HG02798 (cell line): Measurements from ENCODE around the gene GAREM1.
A peak's percentile ranks its signal among the peaks of the same experiment; 100 is the strongest.
"Not testable (repeated sequence)": the region's sequence is repeated elsewhere in the genome, so short reads cannot be mapped to it uniquely, and the experiment has no call there.

ENCODE experiments used
- ATAC-seq: cut with Tn5 transposase; IDR thresholded peaks from one replicate; pipeline ENCODE4 v1.9.1; 2021; ENCODE audit warnings: mild to moderate bottlenecking; ENCODE audit not compliant: unreplicated experiment, poor library complexity

Gene GAREM1

DNA sequence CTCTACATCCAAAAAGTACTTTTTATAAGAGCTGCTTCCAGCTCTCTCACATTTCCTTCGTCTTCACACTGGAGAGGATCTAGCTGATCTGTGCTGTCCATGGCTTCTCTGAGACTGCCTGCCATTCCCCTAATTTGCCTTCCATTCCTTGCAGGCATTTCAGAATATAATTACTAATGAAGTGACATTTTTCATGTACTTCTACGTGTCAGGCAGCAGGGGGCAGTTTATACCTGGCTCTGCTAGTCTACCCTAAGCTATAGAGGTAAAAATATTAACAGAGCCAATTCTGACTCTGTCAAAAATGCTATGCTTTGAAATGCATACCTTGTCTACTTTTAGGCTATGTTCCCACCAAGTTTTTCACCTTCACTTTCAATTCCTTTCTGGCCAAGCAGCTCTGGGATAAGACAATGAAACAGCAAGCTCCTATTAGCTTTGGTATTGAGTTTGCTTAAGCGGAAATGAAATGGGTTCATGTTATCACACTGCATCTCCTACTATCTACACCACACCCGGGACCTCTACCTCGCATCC lies 198.9 kb downstream of the GAREM1 start:
- ATAC-seq = peak; percentile 76

DNA sequence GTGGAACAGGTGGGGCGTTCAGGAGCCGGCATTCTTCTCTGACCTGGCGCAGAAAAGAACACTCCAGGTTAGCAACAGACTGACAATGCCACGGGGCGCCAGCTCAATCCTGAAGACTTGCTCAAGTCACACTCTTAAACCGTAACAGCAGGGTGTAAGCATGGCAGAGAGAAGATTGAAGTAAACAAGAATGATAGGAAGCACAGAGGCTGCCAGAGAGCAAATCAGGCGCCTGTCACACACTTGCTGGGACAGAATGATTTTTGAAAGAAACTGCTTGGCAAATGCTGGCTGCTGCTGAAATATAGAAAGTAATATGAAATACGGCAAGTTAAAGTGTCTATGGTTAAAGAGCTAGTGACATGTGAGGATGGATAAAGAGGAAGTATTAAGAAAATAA lies 200.3 kb downstream of the GAREM1 start:
- ATAC-seq = no peak

DNA sequence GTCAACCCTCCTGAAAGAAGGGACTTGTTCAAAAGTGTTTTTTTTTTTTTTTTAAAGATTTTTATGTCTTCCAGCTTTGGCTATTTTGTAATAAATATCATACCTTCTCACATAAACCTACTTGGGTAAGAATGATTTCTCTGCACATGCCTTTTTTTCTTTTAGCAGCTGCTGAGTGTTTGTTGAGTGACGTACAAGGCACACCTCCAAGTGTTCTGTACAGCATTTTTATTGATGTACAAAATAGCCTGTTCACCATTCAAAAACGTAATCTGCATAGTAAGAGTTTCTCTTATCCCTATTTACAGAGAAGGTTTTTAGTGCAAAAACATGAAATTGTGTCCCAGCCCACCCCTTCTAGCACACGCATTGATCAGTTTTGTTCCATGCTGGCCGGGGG lies 203.2 kb downstream of the GAREM1 start:
- ATAC-seq = no peak

DNA sequence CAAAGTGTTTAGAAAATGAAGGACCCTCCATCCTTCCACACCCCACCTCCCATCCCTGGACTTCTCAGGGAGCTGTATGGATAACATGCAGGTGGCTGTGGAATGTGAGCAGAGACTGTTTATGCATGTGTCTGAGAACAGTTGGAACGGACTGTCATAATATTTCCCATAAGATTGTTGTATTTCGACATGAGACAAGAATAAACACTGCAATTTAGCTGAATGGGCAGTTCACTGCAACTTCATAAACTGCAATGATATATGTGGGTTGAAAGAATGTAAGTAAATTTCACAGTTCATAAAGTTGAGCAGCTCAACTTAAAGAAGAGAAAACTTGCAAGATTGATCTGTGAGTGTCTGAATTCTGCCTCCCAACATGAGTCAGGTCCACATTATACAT lies 206.3 kb downstream of the GAREM1 start:
- no peak for ATAC-seq

DNA sequence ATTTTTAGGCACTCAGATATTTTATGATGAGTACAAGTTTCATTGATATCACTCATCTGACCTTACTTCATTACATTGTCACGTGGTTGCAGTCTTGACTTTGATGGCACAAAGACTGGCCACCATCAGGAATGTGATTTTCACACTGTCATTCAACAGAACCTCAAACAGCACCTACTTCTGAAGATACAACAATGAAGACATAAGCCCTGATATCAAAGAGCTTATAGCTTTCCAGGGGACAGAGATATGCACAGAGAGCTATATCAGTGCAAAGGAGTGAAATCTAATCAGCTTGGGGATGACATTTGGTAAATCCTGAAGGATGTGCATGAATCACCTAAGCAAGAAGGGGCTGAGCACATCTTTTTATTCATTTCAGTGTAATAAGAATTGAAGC lies 208.6 kb downstream of the GAREM1 start:
- no peak for ATAC-seq

DNA sequence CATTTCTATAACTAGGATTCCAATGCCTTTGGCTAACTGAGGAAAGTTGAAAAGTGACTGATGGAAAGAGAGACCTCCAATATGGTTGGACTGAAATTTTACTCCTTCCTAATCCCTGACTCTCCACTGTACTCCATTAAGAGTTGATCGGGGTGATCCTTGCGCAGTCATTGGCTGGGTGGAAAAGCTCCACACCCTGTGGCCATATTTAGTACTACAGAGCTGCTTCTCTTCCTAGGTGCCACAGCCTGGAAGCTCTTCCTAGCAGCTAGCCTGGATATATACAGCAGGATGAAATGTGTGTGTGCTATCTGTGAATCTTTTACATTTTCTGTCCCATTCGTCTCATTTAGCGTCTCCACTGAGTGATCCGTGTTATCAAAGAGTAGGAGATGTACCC lies 209.7 kb downstream of the GAREM1 start:
- ATAC-seq = no peak

DNA sequence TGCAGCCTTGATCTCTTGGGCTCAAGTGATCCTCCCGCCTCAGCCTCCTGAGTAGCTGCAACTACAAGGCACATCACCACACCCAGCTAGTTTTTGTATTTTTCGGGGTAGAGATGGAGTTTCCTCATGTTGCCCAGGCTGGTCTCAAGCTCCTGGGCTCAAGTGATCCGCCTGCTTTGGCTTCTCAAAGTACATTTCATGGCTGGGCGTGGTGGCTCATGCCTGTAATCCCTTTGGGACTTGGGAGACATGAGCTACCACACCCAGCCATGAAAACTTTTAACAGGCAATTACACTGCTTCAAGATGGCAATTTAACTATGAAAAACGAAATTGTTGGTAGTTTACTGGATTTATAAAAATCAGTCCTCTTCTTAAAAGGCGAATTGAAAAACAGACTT lies 211.1 kb downstream of the GAREM1 start:
- ATAC-seq = no peak

DNA sequence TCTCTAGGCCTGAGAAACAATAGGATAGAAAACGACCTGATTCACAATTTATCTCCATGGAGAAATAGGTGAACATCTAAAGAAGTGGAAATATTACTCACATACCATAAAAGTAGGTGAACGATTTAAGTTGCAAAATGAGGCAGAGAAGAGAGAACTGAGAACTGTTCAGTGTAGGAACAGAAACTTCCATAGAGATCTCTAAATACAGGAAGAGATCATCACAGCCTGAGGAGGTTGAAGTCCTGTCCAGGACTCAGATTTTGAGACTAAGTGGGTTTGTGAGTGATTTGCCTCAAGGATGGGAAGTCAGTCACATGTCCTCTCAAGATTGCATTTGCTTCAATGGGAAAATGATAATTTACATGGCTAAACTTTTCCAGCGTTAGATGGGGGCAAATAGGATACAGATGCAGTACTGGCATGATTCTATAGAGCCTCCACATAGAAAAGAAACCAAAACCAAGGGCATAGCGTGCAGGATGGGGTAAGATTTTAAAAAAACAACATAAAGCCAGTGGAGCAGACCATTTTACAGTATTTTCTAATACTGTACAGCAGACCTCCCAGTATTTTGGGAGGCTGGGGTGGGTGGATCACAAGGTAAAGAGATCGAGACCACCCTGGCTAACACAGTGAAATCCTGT lies 212.0 kb downstream of the GAREM1 start:
- ATAC-seq = peak; percentile 33

DNA sequence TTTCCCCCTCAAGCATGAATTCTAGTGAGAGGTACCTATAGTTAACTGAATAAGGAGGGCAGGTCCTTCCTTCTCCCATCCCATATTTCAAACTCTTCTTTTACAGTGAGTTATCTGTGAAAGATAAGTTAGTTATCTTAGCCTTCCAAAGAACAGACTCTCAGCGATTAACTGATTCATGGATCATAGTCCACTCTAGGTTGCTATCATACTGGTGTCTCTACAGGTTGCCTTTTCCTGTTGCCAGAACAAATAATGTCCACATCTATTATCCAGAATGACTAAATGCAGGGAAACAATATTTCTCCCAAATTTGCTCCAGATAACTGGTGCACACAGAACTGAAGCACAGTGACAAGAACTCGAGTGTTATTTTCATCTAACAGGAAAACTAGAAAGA lies 212.5 kb downstream of the GAREM1 start:
- ATAC-seq = no peak

DNA sequence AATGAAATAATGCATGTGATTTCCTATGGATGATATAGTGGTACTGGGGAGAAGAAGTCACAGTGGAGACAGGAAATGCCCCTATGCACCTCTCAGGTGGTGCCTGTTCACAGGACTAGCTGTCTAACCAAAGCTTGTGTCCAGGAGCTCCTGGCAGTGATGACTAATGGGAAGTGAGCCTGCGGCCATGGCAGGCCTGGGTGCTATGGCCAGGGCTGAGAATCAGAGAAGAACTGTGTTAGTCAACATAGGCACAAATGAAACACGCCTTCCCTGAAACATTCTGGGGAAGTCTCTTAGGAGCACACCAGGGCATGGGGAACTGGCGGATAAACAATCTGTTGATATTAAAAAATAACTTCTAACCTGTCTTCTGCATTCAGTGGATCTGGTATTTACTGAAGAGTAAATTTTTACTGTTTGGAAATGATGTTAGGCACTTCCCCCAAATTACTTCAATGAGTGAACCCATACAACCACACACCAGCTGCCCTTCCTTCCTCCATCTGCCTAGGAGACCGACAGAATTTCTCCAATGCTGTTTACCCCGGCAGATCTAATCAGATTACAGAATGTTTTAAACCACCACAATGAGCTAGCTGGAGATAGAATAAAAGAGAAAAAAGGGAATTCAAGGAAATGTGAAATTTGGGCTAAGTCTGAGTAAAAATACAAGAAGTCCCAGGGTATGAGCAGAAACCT lies 213.4 kb downstream of the GAREM1 start:
- no peak for ATAC-seq

DNA sequence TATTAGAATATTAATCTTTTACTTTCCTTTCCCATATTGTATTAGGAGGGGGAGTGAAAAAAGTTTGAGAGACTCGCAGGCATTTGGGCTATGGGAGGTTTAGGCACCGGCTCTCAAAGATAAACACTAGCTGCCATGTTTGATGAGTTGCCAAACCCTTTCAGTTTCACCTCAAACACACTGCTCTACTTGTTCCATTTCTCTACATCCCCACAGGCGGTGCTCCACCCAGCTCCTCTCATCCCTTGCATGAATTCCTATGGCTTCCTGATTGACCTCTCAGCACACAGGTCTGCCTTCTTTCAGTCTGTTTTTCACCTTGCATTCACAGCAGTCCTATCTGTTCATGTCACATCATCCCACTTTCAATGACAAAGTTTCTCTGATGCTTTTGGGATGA lies 215.1 kb downstream of the GAREM1 start:
- no peak for ATAC-seq

DNA sequence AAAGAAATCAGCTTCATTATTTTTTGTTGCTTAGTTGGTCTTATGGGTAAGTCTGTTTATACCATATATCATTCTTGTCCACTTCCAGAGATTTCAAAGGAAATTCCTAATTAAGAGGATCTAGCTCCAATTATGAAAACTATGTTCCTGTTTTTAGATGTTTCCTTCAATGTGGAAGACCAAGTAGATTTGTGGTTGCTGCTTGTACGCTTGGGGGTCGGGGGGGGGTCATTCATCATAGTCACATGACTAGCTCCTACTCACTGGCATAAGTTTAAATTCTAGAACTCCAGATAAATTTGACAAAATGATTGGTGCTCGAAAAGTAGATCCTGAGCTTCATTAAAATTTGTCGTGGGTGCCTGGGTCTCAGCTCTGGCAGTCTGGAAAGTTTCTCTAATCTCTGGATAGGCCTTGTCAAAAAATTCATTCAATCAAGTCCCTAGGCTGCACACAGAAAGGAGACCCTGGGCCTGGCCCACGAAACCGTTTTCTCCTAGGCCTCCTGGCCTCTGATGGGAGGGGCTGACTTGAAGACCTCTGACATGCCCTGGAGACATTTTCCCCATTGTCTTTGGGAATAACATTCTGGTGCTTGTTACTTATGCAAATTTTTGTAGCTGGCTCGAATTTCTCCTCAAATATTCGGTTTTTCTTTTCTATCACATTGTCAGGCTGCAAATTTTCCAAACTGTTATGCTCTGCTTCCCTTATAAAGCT lies 218.4 kb downstream of the GAREM1 start:
- ATAC-seq = no peak

DNA sequence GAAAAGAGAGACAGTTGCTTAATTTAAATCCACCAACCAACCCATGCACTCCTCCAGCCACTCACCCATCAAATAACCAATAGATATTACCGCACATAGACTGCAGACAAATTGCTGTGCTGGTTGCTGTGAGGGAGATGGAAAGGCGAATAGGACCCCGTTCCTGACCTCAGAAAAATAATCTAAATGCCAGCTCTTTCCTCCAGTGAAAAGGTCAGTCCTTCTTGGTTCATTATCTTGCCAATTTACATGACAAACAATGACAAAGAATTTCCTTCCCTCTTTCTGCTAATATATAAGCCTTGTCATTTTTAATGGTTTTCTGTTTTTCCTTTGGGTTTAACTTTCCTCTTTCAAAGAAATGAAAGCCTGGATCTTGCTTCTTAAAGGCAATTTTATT lies 219.2 kb downstream of the GAREM1 start:
- no peak for ATAC-seq

DNA sequence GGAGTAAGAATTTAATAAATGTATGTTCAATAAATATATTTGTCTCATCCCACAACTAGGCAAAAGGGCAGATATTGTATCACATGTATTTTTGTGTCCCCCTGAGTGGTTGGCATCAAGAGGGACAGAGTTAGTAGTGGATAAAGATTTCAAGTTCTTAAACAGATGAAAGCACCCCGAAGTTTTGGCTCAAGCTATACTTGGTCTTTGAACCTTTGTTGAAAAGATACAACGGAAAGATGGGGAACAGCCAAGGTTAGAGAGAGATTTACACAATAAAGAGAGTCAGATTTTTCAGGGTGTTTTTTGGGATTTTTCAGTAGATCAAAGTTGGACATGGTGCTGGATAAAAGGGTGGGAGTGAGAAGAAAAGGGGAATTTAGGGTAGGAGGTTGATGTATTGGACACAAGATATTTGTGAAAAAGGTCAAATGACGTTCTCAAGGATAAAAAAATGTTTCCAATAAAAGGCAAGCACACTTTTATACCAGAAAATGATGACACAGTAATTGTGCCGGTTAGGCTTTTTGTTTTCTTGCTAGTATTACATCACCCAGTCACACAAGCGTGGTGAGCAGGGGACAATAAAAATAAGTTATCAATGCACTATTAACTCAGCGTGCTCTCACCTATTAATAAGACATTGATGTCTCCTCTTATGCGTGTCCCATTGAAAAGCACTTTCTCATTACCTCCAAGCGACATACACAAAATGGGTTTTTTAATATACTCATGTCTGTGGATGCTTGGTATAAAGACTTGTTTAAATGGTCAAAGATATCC lies 221.3 kb downstream of the GAREM1 start:
- ATAC-seq = no peak

DNA sequence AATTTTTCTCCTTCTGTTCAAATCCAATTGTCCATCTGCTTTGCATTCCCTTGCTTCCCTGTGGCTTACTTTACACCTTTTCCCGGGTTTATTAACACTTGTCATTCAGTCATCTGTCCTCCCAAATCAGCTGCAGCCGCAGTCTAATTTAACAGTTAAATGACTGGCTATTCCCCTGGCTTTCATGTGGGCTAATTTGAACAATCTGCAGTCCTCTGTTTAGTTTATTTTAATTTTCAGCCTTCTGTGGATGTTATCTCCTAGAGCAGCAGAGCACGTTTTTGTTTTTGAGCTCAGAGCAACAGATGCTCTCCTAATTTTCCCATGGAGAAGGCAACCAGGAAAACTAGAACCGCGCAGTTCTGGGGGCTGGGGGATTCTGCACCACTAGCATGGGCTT lies 225.8 kb downstream of the GAREM1 start:
- ATAC-seq = no peak

DNA sequence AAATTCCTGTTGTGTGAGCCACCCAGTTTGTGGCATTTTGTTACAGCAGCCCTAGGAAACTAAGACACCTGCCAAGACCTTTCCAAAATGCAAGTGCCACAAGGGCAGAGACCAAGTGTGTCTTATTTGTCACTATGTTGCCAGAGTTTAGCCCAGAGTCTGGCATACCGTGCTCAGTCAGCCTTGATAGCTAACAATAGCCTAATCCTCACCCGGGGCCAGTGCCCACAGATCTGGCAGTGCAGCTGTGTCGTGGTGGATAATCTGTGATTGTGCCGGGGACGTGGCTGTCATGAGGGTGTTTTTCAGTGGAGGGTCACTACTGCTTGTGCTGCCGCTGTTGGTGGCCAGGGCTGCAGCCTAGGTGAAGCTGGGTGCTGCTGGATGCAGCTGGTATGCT lies 227.3 kb downstream of the GAREM1 start:
- no peak for ATAC-seq

DNA sequence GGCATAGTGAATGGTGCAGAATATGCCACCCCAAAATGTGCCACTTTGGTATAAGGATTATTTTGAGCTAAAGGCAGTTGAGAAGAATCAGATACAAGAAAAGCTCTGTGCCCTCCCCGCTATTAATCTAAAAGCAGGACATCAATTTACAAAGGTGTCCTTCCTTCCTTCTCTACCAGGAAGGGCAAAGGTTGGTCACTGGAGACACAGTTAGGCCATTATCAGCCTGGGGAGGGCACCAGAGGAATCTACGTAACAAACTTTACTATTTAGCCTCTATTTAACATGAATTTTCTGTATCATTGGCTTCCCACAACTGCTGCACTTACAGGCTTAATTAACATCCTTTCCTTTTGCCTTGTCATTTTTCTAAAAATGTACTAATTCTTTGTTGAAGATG lies 228.3 kb downstream of the GAREM1 start:
- no peak for ATAC-seq

DNA sequence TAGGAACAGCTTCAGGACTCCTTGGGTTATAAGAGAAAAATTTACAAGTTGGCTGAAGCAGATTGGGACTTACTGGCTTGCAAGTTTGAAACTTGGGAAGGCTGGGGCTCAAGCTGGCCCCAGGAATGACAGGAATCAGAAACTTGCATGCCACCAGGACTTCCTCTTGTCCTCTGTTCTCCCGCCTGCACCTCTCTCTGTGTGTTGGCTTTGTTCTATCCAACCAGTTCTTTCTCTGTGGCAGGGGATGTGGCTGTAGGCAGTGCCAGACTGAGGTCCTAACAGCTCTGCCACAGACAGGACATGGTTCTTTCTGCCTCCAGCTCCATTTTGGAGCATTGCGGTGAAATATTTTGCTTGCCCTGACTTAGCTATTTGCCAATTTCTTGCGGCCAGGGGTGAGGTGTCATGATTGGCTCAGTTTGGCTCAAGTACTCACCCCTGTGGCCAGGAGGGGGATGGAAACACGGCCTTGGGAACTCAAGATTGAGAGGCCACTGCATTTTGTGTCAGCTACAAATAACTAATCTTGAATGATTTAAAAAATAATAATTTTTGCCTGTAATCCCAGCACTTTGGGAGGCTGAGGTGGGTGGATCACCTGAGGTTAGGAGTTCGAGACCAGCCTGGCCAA lies 231.9 kb downstream of the GAREM1 start:
- no peak for ATAC-seq

DNA sequence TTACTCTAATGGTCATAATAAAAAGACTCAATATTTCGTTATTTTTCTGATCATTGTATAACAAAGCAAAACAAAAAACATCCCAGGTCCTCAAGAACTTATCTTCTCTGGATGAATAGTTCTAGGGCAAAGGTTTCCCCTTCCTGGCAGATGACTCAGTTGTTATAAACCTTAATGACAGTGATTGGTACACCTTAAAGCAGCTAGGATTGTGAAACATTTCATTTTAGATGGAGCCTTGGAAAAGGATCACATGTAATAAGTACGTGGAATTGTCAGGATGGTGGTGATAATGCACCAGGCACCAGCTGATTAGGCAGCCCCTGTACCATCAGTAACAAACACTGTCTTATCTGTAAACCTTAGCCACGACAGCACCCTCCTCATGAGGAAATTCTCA lies 233.6 kb downstream of the GAREM1 start:
- ATAC-seq = no peak

DNA sequence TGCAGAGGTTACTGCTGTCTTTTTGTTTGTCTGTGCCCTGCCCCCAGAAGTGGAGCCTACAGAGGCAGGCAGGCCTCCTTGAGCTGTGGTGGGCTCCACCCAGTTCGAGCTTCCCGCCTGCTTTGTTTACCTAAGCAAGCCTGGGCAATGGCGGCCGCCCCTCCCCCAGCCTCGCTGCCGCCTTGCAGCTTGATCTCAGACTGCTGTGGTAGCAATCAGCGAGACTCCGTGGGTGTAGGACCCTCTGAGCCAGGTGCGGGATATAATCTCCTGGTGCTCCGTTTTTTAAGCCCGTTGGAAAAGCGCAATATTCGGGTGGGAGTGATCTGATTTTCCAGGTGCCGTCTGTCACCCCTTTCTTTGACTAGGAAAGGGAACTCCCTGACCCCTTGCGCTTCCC lies 237.3 kb downstream of the GAREM1 start:
- not testable (repeated sequence) for ATAC-seq
